ENCODE measurements around the gene HDAC4.

HDAC4 gene

DNA sequence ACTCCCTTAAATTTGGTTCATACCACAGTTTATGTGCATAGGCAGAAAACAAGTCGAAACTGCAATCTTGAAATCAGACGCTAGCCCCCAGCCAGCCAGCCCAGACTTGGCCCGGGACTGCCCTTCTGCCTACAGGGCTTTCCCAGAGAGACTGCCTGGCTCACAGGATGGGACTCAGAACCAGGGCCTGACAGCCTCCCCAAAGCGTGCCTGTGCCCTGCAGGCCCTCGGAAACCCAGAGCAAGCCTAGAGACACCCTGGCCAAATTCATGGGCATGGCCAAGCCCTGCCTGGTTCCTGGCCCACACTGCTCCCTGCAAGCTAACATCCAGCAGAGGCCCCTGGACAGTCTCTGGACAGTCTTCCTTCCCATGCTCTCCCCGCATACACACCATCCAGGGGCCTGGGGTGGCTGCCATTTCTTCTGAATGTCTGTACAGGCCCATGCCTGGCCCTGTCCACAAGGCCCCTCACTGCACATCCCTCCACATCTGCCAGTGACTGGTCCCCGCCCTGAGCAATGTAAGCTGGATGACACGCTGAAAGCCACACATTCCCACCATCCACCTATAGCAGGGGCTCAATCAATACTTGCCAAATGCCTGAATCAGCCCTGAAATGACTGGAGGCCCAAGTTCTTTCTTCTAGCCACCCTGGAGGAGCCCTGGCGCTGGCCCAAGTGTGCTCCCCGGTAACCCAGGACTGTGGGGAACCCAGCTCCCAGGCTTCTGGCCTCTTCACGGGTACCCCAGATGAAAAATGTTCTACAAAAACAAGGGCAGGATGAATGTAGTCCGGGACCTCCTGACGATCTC is 73.1 kb downstream of the HDAC4 start:
- H4K20me1 ChIP-seq: peaks cover 26 to 73% (median 52%) of the 10 kb centered on the region in 11 experiments; a peak in 21 of 22 replicates
- TF ChIP-seq Cebpa-rat (IDR thresholded peaks at IDR 0.05): no peak
- H3K9ac ChIP-seq: peak overlapping the region; percentile 7 to 68 (median 48); a peak in 16 of 22 replicates
- no peak overlapping the region for H3K4me3 ChIP-seq
- H3K36me3 ChIP-seq: peaks cover 0 to 34% (median 12%) of the 10 kb centered on the region in 11 experiments; a peak in 9 of 22 replicates
- H3K27me3 ChIP-seq: no peaks in the 10 kb centered on the region
- H3K4me1 ChIP-seq: peaks cover 57 to 92% (median 82%) of the 10 kb centered on the region in 10 experiments
- H3K27ac ChIP-seq: peak overlapping the region in 9 of 11 experiments; percentile 9 to 74 (median 66); a peak in 17 of 22 replicates
- peaks cover 0 to 16% (median 3%) of the 10 kb centered on the region in 11 experiments; a peak in 13 of 22 replicates for H3K9me3 ChIP-seq (replicated peaks in 1 of 11)
- peak overlapping the region; percentile 59 to 90 (median 82) for H3K4me2 ChIP-seq

DNA sequence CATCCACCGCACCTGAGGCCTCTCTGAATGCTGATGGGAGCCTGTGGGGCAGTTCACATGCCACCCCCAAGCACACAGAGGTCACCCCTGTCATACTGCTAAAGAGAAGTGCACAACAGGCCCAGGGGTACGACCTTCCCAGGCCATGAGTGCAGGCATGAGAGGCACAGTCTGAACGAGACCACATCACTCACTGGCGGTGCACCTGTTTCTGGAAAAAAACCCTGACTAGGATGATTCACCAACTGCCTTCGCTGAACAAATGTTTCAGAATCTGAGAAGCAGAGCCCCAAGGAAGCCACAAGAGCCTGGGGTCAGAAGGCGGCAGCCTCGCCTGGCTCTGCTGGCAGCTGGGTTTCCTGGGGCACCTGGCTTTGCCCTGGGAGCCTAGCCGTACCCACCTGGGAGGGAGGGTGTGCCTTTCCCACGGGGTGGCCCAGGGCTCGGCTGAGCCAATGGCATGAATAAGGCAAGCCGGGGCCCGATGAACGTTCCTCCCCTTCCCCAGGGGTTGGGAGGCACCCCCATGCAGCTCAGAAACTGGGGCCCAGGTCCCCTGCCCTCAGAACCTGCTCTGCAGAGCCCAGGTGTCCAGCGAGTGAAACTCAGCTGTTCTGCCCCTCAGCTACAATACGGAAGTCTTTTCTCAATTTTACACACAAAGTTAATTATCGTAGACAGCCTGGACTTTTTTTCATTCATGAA is 73.8 kb downstream of the HDAC4 start:
- TF ChIP-seq Cebpa-rat (IDR thresholded peaks at IDR 0.05): no peak
- H3K9ac ChIP-seq: peak overlapping the region in 8 of 11 experiments; percentile 20 to 68 (median 53); a peak in 15 of 22 replicates
- no peak overlapping the region; a peak in 1 of 20 replicates for H3K4me3 ChIP-seq
- peaks cover 26 to 72% (median 52%) of the 10 kb centered on the region in 11 experiments; a peak in 21 of 22 replicates for H4K20me1 ChIP-seq
- peaks cover 4 to 23% (median 10%) of the 10 kb centered on the region in 11 experiments for H3K9me3 ChIP-seq (replicated peaks in 1 of 11)
- H3K27ac ChIP-seq: peak overlapping the region in 9 of 11 experiments; percentile 22 to 74 (median 66); a peak in 18 of 22 replicates
- peak overlapping the region; percentile 59 to 90 (median 82) for H3K4me2 ChIP-seq
- H3K4me1 ChIP-seq: peaks cover 61 to 98% (median 89%) of the 10 kb centered on the region in 10 experiments
- no peaks in the 10 kb centered on the region for H3K27me3 ChIP-seq
- H3K36me3 ChIP-seq: peaks cover 0 to 41% (median 19%) of the 10 kb centered on the region in 11 experiments; a peak in 12 of 22 replicates

DNA sequence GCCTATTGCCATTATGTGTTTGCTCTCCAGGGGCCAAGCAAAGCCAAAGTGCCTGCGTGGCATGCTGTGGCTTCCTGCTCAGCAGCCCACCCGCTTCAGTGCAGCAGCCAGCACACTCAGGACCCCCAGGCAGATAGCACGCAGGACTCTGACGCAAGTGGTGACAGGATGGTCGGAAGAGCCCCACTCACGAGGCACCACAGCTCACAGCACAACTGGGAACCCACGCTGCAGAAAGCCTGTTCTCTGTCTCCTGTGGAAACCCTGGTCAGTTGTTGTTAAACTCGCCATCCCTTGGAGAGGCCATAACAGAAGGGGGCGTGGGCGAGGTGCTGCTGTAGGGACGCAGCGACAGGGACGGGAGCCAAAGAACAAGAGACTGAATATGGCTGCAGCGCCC is 76.4 kb downstream of the HDAC4 start:
- Histone ChIP-seq H3K4me2 (peak overlapping the region in 8 of 11 experiments; percentile 50 to 77 (median 67); a peak in 16 of 22 replicates), H3K9ac (peak overlapping the region in 2 of 11 experiments; percentile 29 to 39; a peak in 2 of 22 replicates), H3K9me3 (replicated peaks in 1 of 11) (peaks cover 11 to 34% (median 20%) of the 10 kb centered on the region in 11 experiments), H3K36me3 (peaks cover 0 to 44% (median 24%) of the 10 kb centered on the region in 11 experiments; a peak in 12 of 22 replicates), H3K4me1 (peaks cover 49 to 86% (median 75%) of the 10 kb centered on the region in 10 experiments), H3K27ac (peak overlapping the region in 7 of 11 experiments; percentile 8 to 81 (median 20); a peak in 8 of 22 replicates), H3K4me3 (no peak overlapping the region), H4K20me1 (peaks cover 25 to 60% (median 31%) of the 10 kb centered on the region in 11 experiments; a peak in 21 of 22 replicates), H3K27me3 (no peaks in the 10 kb centered on the region)
- no peak for TF ChIP-seq Cebpa-rat (IDR thresholded peaks at IDR 0.05)

DNA sequence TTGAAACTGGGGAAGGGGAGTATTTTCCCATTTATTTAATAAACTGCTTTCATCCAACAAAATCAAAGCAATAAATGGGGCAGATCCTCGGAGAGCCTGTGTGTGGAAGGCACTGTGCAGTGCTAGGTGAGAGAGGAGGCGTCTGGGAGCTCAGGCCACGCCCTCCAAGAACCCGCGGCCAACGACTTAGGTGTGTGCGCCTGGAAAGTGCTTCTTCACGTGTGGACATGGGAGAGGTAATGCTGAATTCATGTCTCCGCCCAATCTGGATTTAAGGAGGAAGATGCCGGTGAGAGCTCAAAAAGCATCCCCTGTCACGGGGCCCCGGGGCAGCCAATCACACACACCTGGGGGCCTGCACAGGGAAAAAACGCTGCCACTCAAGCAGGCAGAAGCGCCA is 77.4 kb downstream of the HDAC4 start:
- Histone ChIP-seq H3K9me3 (replicated peaks in 1 of 11) (peaks cover 11 to 34% (median 20%) of the 10 kb centered on the region in 11 experiments), H3K27me3 (no peaks in the 10 kb centered on the region), H3K4me2 (peak overlapping the region in 9 of 11 experiments; percentile 14 to 77 (median 67); a peak in 13 of 22 replicates), H3K4me1 (peaks cover 49 to 86% (median 75%) of the 10 kb centered on the region in 10 experiments), H3K9ac (peak overlapping the region in 1 of 11 experiments; percentile 14; a peak in 3 of 22 replicates), H3K36me3 (peaks cover 0 to 44% (median 24%) of the 10 kb centered on the region in 11 experiments; a peak in 13 of 22 replicates), H3K4me3 (no peak overlapping the region), H4K20me1 (peaks cover 15 to 57% (median 21%) of the 10 kb centered on the region in 11 experiments; a peak in 20 of 22 replicates), H3K27ac (peak overlapping the region in 5 of 11 experiments; percentile 46 to 81 (median 74); a peak in 8 of 22 replicates)
- TF ChIP-seq Cebpa-rat (IDR thresholded peaks at IDR 0.05): no peak

DNA sequence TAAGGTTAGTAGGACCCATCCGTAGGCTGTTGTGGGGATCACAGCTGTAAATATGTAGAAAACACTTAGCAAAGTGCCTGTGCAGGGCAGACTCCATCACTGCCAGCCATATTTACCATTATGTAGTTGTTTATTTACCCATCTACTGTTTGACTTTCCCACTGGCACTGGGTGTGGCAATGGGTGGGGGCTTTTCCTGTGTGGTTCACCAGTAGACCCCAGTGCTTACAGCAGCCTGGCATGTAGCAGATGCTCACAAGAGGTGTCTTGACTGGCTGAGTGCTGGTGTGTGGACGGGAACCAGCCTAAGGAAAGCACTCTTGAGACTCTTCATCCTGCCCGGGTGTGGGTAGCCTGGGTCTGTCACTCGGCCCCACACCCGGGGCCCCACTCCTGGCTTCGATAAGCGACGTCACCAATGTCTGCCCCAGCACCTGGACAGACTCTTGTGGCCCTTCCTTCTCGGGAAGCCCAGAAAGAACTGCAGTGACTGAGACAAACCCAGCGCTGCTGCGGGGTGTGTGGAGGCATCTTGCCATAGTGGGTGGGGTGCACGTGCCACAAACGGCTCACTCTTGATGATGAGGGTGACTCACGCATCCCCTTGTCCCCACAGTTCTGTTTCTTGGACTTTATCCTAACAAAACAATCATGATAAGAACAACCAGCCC is 78.3 kb downstream of the HDAC4 start:
- Histone ChIP-seq H3K4me1 (peaks cover 45 to 84% (median 71%) of the 10 kb centered on the region in 10 experiments), H3K27ac (peak overlapping the region in 9 of 11 experiments; percentile 20 to 81 (median 69); a peak in 18 of 22 replicates), H3K4me3 (peak overlapping the region in 2 of 10 experiments; percentile 11 to 18; a peak in 2 of 20 replicates), H3K9ac (peak overlapping the region in 7 of 11 experiments; percentile 1 to 58 (median 40); a peak in 9 of 22 replicates), H3K36me3 (peaks cover 0 to 44% (median 25%) of the 10 kb centered on the region in 11 experiments; a peak in 15 of 22 replicates), H3K27me3 (no peaks in the 10 kb centered on the region), H3K9me3 (replicated peaks in 1 of 11) (peaks cover 11 to 34% (median 20%) of the 10 kb centered on the region in 11 experiments), H4K20me1 (peaks cover 10 to 49% (median 12%) of the 10 kb centered on the region in 11 experiments; a peak in 18 of 22 replicates), H3K4me2 (peak overlapping the region; percentile 30 to 77 (median 67); a peak in 21 of 22 replicates)
- TF ChIP-seq Cebpa-rat (IDR thresholded peaks at IDR 0.05): no peak

DNA sequence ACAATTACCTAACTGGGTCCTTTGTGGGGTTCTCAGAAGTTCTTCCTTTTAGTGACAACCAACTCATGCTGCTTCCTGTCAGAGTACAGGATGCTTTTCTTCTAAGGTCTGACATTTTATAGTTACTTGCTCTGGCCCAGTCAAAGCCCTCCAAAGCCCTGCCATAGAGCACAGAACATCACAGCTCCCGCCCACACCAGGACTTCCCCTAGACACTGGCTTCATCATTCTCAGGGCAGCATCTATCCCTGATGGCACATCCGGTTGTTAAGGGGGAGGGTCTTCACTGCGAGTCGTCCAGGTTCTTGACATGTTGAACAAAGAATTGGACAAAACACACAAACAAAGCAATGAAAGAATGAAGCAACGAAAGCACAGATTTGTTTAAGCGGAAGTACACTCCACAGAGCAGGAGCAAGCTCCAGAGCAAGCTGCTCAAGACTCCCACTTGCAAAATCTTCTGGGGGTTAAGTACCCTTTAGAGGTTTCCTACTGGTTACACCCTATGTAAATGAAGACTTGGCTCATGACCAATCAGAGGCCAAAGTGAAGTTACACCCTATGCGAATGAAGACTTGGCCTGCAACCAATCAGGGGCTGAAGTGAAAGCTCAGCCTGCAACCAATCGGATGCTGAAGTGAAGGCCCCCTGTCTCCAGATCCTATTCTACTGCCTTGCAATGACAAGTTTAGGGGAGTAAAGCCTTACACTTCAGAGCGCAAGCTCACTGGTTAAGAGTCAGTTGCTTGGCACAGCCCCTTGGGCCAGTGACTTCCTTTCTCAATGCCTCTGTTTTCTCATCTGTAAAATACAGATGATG is 79.0 kb downstream of the HDAC4 start:
- peaks cover 0 to 44% (median 31%) of the 10 kb centered on the region in 11 experiments; a peak in 15 of 22 replicates for H3K36me3 ChIP-seq
- no peaks in the 10 kb centered on the region for H3K27me3 ChIP-seq
- H3K9ac ChIP-seq: peak overlapping the region in 5 of 11 experiments; percentile 40 to 58 (median 55); a peak in 7 of 22 replicates
- H3K27ac ChIP-seq: peak overlapping the region in 9 of 11 experiments; percentile 20 to 81 (median 69); a peak in 17 of 22 replicates
- H4K20me1 ChIP-seq: peaks cover 3 to 49% (median 5%) of the 10 kb centered on the region in 11 experiments; a peak in 16 of 22 replicates
- TF ChIP-seq Cebpa-rat (IDR thresholded peaks at IDR 0.05): peak in 6 of 11 experiments; percentile 13 to 78 (median 48); a peak in 8 of 22 replicates
- peak overlapping the region in 3 of 10 experiments; percentile 9 to 18 (median 11); a peak in 3 of 20 replicates for H3K4me3 ChIP-seq
- H3K4me1 ChIP-seq: peaks cover 43 to 77% (median 65%) of the 10 kb centered on the region in 10 experiments
- peaks cover 11 to 34% (median 20%) of the 10 kb centered on the region in 11 experiments for H3K9me3 ChIP-seq (replicated peaks in 1 of 11)
- H3K4me2 ChIP-seq: peak overlapping the region in 9 of 11 experiments; percentile 64 to 77 (median 68); a peak in 18 of 22 replicates

Data from BLaER1 treated with 17β-estradiol and CSF1 and Interleukin-3, amounts not matched to agents 10 nM and 100 nM (cell line).